Measurements from ENCODE around the gene DMTF1.
"Not testable (repeated sequence)": the region's sequence is repeated elsewhere in the genome, so short reads cannot be mapped to it uniquely, and the experiment has no call there.

Gene DMTF1

DNA sequence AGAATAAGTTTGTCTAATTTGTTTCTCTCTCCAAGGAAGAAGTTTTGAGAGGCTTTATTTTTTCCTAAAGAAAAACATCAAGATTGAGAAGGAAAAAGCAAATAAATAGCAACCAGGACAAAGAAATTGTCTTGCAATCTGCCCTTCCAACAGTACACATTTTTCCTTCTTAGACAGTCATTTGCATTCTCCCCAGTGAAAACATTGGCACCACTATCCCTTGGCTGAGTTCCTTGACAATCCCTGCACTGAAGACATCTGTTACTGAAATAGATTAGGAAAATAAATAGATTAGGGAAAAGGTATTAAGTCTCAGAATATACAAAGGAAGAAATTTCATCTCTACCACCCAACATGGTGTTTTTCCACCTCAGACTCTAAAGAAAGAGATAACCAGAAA lies 79.5 kb downstream of the DMTF1 start:
- DNase-seq: no peak

DNA sequence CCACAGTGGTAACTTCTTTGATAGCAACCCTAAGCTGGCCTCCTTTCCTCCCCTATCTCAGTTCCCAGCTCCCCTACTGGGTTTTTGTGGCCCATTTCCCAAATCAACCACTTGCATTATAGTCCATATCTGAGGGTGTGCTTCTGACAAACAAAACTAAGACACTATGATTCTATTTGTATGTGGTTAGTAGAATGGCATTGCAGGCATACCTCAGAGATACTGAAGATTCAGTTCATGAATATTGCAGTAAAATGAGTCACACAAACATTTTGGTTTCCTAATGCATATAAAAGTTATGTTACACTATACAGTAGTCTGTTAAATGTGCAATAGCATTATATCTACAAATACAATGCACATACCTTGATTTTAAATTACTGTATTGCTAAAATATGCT lies 82.7 kb downstream of the DMTF1 start:
- DNase-seq: no peak

DNA sequence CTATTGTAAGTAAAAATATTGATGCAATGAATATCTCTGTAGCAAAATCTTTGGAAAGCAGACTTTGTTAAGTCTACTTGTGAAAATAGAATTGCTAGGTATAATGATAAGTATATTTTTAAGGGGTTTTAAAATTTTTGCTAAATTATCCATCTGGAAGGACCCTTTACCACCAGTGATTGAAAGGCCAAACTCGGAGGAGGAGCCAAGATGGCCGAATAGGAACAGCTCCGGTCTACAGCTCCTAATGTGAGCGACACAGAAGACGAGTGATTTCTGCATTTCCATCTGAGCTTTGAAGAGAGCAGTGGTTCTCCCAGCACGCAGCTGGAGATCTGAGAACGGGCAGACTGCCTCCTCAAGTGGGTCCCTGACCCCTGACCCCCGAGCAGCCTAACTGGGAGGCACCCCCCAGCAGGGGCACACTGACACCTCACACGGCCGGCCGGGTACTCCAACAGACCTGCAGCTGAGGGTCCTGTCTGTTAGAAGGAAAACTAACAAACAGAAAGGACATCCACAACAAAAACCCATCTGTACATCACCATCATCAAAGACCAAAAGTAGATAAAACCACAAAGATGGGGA lies 86.3 kb downstream of the DMTF1 start:
- DNase-seq: not testable (repeated sequence)

- DNase-seq: not testable (repeated sequence)
Observed at GRCh38 chr7:87245671-87246070, 93.4 kb downstream of the DMTF1 start.
